GM12801 (cell line): ENCODE measurements around the gene NBEAL2.

Experiments
- CTCF ChIP-seq: IDR thresholded peaks from one replicate; pipeline ENCODE4 v1.5.1; 2011; ENCODE audit warnings: control low read depth; ENCODE audit not compliant: insufficient read length; ENCODE audit errors: extremely low read depth

Gene NBEAL2

GRCh38 chr3:46953234-46954010, 26.0 kb upstream of the NBEAL2 start:
- TF ChIP-seq CTCF, result no peak

DNA sequence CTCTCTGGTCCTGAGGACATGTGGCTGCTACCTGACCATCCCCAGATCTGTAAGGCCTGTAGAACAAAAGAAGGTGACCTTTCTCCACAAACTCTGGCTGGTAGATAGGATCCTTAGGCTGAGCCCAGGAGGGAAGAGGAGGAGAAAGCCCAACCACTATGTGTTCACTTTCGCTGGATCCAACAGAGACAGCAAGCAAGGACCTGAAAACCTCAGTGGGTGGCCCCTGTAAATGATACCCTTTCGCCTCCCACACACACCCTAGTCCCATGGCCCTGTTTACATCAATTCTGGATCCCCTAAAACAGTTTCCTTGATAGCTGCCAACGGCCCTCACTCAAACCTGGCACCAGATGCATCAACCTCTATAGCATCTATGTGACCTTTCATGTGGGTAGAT, 25.3 kb upstream of the NBEAL2 start:
- TF ChIP-seq CTCF, result no peak

DNA sequence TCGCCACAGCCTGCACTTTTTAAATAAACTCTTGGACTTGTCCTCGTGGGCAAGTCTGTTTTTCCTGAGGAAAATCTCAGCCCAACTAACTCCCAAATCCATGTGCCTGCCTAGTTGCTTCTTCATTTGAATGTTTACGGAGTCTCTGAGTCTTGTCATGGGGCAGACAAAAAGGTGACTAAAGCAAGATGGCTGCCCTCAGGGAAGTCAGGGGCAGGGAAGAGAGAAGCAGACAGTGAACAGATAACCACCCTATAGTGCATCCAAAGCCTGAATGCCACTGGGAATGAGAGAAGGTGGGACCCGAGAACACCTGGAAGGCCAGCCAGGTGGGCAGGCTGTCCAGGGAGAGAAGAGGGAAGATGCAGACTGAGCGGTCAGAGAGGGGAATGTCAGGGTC, 24.3 kb upstream of the NBEAL2 start:
- TF ChIP-seq CTCF, result no peak

DNA sequence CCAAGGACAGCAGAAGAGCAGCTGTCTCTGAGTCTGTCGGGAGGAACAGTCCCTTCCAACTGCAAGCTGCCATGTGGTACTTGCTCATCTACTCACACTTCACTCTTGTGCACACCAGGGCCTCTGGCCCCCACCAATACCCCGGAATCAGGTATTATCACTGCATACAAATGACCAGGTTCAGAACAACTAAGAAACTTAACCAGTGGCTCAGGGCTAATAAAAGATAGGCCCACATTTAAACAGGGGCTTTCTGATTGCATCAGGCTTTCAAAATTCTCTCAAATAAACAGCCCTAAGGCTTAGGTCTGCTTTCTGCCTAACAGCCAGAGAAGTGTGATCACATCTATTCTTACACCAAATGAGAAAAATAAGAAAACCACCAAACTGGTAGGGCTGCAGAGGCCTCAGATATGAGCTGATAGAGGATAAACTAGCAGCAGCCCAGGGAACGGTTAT, 23.6 kb upstream of the NBEAL2 start:
- no peak for TF ChIP-seq CTCF

DNA sequence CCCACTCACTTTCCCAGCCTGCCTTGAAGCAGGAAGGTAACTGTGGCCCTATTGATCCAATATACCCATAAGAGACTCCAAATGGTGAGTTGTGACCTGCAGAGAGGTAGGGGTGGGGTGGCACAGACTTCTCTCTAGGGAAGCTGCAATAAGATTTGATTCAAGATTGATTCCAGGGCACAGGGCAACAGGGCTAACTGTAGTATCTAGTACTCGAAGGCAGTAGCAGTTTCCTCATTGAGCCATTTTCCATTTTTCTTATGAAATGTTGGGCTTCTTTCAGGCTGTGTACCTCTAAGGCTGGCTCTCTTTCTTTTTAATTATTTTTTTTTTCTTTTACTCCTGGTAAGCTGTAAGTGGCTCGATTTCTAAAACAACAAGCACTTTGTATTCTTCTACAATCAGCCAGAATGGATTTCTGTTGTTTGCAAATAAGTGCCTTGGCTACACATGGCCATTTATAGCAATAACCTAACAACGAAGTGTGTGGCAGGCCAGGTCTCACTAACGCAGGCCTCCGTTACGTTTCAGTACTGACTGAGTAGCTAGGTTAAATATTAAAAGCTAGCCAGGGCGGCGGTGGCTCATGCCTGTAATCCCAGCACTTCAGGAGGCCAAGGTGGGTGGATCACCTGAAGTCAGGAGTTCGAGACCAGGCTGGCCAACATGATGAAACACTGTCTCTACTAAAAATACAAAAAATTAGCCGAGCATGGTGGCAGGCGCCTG, 22.2 kb upstream of the NBEAL2 start:
- no peak for TF ChIP-seq CTCF

DNA sequence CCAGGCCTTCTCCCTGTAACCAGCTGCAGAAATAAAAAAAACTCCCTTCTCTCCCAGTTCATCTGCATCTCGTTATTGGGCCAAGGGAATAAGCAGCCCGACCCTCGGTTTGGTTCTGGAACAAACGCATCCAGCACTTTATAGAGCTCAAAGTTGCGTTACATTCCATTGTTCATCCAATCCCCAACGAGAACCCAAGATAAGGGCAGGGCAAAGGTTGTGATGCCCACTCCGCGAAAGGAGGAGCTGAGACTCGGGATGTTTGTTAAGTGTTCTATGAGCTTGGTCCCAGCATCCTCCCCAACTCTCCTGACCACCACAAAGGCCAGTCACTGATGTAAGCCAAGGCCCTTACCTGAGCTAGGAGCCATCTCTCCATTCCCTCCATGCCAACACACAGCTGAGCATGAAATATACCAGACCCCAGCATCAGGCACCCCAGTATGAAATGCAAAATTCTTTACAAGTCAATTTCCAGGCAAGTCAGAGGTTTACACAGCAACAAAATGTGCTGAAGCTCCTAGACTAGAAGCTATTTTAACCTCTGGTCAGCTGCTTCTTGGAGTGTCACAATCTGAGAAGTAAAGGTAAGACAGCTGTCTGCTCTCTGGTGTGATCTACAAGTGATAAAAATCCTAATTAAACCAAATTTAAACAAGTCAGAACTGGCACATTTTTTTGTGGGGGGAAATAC, 20.9 kb upstream of the NBEAL2 start:
- TF ChIP-seq CTCF, result no peak

DNA sequence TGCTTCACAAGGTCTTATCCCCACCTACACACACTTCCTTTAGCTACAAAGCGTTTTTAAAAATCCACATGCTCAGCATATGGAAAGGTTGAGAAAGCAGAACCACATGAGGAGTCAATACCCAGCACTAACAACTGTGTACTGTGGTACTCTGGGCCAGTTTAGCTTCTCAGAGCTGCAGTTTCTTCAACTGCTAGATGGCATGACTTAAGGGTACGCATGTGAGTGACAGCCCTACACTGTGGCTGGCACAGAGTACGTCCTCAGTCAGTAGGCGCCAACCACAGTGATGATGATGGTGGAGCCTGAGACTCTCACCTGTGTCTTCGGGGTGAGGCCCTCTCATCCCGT, 20.3 kb upstream of the NBEAL2 start:
- TF ChIP-seq CTCF, result no peak
